GM18517 (cell line): ENCODE measurements around the gene NOCT.
"Not testable (repeated sequence)": the region's sequence is repeated elsewhere in the genome, so short reads cannot be mapped to it uniquely, and the experiment has no call there.

ENCODE experiments used
- ATAC-seq: cut with Tn5 transposase; IDR thresholded peaks from one replicate; pipeline ENCODE4 v1.9.1; 2021; ENCODE audit warnings: mild to moderate bottlenecking, moderate library complexity; ENCODE audit not compliant: unreplicated experiment

NOCT gene, protein sequence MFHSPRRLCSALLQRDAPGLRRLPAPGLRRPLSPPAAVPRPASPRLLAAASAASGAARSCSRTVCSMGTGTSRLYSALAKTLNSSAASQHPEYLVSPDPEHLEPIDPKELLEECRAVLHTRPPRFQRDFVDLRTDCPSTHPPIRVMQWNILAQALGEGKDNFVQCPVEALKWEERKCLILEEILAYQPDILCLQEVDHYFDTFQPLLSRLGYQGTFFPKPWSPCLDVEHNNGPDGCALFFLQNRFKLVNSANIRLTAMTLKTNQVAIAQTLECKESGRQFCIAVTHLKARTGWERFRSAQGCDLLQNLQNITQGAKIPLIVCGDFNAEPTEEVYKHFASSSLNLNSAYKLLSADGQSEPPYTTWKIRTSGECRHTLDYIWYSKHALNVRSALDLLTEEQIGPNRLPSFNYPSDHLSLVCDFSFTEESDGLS

DNA sequence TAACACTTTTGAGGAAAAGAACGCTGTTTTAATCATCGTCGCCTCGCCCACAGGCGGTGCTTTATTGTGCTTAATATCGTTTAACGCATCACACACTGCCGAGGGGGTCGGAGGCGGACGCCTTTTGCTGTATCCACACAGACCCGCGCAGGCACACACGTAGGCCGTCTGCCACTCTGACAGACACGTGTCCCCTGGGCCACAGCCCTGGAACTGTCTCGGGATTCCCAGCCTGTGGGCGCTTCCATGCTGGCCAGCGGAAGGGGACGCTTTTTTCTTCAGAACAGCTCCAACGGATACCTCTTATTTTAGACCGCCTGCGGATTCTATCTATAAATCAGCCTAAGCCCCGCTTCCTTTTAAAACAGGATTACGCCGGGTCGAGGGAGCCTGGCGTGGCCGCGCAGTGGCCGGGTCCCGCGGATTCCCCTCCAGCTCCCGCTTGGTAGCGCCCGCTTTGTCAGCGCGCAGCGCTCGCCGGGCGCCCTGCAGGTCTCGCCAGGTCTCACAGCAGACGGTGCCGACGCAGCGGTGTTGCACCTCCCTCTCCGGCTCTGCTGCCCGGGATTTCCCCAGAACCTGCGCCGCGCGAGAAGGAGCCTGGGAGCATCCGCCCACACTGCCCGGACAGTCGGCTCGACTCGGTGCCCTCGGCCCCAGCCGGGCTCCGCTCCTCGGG, at the start of gene NOCT:
Gene NOCT, plus strand, starts transcription at position 513 of the 679 bp plus-strand sequence. CDS start 201 bp downstream, outside the sequence.
- ATAC-seq = peak; percentile 94

DNA sequence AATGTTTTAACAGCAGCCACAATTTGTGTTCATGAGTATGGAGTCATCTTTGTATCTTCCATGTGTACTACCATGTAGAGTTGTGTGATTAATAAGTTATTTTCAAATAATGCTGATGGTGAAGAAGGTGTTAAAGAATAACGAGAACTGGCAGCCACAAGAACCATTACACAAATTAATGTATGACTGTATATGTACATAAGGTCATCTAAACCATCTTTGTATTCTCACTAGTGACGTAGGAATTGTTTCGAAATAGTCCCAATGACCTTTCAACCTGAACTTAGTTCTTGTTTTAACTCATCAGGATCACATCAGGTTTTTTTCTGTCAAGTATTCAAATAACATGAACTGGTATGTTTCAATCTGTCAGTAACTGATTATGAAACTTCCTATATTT, 48.3 kb upstream of the NOCT start:
- peak; percentile 99 for ATAC-seq

DNA sequence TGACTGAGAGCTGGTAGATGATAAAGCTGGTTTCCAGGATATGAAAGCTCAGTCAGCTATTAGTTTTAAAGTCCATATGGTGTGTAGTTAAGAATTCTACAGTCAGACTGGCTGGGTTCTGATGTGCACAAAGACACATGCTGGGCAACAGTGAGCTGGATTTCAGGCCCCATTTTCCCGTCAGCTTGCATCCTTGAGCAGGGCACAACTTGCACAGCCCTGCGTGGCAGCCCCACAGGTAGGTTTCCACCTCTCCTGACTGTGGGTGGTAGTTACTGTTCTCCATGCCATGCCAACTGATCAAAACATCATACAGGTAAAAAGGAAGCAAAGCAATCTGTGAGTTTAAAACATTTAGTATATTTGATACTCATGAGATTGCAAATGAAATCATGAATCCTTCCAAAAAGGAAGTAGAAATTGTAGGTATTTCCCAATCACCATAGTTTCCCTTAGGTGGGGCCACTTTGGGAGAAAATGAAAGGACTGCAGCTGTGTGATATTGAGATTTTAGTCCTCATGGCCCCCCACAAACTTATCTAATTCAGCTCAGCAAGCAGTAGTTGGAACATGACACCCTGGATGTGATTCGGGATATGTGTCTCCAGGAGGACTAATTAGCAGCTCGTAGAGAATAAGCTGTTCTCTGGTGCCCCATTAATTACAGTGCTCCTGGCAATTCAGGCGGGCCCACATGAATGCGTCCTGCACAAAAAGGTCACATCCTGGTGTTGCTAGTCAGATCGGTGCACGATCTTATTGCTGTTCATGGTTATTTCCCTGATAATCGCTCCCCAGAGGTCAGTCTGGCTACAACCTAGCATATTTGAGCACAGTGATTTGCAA, 42.4 kb upstream of the NOCT start:
- ATAC-seq = no peak

DNA sequence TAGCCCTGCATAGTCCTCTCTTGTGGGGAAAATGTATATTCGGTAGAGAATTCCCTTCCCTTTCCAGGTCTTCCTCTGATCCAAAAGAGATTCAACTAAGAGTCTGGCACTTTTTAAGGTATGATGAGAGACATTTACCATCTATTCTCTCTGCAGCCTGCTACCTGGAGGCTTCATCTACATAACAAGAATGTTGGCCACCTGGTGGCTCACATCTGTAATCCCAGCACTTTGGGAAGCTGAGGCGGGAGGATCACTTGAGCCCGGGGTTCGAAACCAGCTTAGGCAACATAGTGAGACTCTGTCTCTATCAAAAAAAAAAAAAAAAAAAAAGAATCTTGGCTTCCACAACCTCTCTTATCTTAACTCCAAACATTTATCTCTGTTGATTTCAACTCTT, 40.4 kb upstream of the NOCT start:
- ATAC-seq = no peak

DNA sequence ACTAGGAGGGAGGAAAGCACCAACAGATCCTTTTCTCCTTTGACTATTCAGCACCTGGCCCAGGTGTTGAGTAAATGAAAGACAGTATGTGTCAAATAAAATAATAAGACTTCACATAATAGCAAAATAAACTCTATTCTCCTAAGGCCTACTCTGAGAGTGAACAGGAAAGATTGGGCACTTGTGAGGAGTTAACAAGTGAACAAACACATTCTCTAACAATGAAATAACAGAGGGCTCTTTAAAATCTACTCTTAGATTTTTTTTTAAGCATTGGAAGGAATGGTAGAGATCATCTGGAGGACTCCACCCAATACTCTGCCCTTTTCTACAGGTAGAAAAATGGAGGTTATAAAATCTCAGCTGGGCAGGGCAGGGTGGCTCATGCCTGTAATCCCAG, 39.1 kb upstream of the NOCT start:
- no peak for ATAC-seq

DNA sequence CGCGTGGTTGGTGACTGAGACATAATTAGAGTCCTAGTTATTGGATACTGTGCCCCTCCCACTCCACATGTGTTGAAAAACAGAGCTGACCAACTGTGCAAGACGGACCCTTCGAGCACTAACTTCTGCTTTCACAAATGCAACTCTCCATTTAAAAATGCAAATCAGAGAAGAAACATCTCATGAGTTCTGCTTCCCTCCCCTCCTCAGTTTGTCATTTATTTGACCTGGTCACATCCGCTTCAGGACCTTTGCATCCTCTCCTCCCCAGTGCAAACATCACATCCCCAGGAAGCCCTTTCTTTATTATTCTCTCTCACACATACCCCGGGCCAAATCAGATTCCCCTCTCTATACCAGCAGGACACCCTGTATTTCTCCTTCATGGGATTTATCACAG, 38.1 kb upstream of the NOCT start:
- ATAC-seq = peak; percentile 99

DNA sequence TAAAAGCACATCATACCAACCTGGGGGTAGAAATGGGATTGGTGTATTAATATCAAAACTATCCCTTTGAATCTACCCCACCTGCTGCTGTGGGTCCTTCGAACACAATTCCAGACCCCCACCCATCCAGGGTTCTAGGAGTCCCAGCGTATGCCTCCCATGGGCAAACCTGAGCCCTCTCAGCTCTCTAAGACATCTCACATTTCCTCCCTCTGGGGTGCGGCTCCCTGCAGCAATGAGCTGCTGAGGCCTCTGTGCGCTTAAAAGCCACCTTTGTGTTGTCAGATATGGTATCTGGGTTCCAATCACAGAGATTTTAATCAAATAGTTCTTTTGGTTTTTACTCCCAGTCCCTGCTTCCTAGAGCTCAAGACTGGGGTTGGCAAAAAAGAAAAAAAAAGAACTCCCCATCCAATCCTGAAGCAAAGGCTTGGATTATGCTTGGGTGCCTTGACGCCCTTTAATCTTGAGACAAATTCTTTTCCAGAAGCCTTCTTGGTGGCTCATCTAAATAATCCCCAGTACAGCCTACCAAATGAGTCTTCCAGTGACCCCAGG, 37.5 kb upstream of the NOCT start:
- ATAC-seq = no peak

DNA sequence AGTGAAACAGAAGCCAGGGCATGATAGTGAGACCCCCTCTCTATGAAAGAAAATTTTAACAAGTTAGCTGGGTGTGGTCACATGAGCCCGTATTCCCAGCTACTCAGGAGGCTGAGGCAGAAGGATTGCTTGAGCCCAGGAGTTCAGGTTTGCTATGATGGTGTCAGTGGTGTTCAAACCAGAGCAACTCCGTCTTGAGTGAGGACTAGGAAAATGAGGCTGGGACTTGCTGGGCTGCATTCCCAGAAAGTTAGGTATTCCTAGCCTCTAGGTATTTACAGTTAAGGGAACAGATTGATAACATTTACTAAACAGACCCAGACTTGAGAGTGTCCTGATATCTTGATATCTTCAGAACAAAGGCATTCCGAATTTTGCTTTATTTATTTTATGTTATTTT, 37.0 kb upstream of the NOCT start:
- ATAC-seq = no peak

DNA sequence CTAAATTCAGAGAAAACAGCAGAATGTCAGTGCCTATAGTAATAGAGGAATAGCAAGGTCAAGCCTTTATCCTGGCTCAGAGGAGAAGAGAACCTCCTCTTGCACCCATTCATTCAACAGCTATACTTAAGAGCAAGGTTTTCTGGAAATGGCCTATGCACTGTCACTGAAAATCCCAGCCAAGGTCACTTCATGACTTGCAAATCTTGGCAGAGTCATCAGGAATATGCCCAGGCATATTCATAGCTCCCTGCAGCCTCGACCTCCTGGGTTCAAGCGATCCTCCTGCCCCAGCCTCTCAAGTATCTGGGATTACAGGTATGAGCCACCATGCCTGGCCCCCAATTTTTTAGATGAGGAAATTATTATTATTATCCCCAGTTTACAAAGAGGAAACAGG, 35.8 kb upstream of the NOCT start:
- no peak for ATAC-seq

DNA sequence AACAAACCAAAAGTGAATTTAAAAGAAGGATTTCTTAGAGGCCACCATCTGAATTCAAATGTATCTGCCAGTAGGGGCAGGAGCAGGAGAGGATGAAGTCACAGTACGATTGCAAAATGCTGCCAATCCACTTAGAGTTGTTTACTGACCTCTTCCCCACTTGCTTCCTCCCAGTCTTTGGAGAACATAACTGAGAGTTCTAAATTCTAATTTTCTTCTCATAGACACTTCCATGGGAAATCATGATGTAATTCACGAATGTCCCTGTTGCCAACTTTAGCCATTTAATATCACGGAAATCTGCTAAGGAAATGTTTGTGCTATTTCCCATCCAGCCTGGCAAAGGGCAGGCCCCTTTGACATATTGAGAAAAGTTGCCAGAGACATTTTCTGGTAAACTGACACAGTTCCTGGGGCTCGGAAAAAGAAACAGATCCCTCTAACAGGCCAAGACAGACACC, 33.6 kb upstream of the NOCT start:
- no peak for ATAC-seq

DNA sequence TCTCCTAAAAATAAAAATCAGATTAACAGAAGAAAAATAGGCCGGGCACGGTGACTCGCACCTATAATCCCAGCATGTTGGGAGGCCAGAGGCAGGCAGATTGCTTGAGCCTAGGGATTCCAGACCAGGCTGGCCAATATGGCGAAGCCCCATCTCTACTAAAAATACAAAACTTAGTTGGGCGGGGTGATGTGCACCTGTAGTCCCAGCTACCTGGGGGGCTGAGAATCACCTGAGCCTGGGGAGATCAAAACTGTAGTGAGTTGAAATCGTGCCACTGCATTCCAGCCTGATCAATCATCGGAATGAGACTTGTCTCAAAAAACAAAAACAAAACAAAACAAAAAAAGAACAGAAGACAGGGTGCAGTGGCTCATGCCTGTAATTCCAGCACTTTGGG, 32.8 kb upstream of the NOCT start:
- ATAC-seq = no peak

DNA sequence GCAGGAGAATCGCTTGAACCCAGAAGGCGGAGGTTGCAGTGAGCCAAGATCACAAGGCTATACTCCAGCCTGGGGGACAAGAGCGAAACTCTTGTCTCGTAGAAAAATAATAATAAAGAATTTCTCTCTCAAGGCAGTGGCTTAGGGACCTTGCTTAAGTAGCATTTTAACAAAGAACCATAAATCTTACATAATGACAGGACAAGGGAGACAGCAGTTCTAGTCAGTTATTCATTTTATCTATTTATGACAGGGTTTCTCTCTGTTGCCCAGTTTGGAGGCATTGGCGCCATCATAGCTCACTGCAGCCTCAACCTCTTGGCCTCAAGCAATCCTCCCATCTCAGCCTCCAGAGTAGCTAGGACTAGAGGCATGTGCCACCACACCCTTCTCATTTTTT, 31.9 kb upstream of the NOCT start:
- no peak for ATAC-seq

DNA sequence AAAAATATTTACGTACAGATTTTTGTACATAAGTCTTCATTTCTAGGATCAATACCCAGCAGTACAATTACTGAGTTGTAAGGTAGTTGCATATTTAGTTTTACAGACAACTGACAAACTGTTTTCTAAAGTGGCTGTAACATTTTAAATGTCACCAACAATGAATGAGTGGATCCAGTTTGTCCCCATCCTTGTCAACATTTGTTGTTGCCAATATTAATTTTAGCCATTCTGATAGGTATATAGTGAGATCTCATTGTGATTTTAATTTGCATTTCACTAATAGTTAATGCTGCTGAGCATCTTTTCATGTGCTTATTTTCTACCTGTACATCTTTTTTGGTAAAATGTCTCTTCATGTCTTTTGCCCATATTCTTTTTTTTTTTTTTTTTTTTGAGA, 30.9 kb upstream of the NOCT start:
- no peak for ATAC-seq

DNA sequence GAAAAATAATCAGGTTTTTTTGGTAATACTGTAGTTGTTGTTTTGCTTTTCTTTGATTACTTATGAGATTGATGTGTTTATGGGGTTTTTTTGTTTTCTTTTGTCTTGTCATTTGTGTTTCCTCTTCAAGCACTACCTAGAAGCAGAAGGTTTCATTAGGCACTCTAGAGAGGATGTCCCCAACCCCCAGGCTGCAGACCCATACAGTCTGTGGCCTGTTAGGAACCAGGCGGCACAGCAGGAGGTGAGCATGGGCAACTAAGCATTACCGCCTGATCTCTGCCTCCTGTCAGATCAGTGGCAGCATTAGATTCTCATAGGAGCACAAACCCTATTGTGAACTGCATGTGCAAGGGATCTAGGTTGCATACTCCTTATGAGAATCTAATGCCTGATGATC, 22.9 kb upstream of the NOCT start:
- no peak for ATAC-seq

DNA sequence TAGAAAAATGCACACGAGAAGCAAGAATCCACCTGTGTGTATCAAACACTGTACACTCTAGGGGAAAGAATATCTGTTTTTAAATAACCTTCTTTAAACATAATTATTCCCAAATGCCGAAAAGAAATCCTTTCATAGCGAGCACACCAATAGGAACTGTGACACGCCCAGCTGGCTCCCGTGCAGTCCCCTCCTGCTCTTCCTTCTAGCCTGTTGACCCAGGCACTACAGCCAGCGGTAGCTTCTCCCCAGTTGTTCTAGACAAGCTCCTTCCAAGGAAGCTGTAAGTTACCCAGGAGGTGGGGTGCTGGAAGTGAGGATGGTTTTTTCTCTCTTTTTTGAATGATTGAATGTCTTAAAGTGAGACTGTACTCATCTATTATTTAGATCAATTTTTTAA, 19.5 kb upstream of the NOCT start:
- no peak for ATAC-seq

DNA sequence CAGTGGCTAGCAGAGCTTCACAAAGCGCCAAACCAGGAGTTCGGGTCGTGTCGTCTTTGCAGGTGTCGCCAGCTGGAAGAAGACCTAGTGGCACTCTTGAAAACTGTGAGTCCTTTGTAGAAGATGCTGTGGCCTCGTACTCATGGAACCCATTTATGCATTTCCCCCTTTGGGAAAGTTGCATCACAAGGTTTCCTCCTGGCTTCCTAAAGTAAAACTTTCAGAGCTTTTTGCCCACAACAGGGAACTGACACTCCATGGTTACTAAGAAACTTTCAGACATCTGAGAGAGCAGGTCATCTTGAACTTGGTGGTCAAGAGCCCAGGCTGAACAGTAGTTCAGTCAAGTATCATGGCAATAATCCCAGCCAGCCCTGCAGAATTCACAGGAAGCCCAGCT, 15.9 kb upstream of the NOCT start:
- ATAC-seq = no peak

DNA sequence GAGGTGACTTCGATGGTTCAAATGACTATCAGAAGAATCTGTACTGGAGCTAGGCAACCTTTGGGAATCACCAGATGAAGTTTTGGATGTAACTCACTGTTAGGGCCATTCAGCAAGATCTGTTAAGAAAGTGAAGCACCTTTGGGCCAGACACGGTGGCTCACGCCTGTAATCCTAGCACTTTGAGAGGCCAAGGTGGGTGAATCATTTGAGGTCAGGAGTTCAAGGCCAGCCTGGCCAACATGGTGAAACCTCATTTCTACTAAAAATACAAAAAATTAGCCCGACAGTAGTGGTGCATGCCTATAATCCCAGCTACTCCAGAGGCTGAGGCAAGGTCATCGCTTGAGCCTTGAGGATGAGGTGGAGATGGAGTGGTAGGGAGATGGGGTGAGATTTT, 15.4 kb upstream of the NOCT start:
- ATAC-seq = not testable (repeated sequence)

DNA sequence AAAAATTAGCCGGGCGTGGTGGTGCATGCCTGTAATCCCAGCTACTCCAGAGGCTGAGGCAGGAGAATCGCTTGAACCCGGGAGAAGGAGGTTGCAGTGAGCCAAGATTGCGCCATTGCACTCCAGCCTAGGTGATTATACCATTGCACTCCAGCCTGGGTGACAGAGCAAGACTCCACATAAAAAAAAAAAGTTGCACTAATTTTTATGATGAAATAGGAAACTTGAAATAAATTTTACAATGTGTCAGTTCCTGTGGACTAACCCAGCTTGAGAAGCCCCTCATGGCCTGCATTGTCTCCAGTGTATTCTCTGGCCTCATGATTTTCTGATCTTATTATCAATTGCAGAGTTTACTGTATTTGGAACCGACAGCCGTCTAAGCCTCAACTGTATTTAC, 14.2 kb upstream of the NOCT start:
- not testable (repeated sequence) for ATAC-seq

DNA sequence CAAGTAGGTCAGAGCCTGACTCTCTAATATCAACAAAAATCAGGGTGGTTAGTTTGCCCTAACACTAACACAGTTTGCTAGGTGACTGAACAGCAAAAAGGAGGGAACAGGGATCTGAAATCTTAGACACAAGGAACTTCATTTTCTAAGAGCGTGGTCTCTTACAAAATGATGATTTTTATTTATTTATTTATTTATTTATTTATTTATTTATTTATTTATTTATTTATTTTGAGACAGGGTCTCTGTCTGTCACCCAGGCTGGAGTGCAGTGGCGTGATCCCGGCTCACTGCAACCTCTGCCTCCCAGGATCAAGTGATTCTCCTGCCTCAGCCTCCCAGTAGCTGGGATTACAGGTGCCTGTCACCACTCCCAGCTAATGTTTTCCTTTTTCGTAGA, 11.9 kb upstream of the NOCT start:
- ATAC-seq = not testable (repeated sequence)

DNA sequence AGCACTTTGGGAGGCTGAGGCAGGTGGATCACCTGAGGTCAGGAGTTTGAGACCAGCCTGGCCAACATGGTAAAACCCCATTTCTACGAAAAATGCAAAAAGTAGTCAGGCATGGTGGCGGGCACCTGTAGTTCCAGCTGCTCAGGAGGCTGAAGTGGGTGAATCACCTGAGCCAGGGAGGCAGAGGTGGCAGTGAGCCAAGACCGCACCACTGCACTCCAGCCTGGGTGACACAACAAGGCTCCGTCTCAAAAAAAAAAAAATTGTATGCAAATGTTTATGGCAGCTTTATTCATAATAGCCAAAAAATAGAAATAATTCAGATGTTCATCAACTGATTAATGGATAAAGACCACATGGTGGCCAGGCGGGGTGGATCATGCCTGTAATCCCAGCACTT, 9.8 kb upstream of the NOCT start:
- ATAC-seq = no peak

DNA sequence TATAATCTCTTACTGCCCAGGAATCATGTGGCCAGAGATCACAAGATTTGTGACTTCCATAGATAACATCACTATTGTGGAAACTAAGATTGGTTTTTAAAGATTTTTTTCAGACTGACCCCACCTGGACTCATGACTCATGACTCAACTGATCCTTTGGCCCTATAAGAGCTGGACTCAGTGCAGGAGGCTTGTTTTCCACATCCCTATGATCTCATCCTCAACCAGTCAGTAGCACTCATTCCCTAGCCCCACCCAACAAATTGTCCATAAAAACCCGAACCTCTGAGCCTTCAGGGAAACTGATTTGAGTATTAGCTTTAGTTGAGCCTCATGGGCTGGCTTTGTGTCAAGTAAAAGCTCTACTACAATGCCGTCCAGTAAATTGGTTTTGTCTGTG, 7.9 kb upstream of the NOCT start:
- ATAC-seq = no peak
